ENCODE data around the gene IRF3.

The IRF3 gene

DNA sequence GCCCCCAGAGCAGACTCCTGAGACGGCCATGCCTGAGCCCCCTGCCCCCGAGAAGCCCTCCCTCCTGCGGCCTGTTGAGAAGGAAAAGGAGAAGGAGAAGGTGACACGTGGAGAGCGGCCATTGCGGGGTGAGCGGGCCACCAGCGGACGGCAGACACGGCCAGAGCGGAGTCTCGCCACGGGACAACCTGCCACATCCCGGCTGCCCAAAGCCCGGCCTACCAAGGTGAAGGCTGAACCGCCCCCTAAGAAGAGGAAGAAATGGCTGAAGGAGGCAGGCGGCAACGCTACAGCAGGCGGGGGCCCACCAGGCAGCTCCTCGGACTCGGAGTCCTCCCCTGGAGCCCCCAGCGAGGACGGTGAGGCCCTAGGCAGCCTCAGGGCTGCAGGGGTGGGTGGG is 49.8 kb downstream of the IRF3 start:
- Histone ChIP-seq H3K36me3 (ENCODE audit: insufficient read depth) (no peaks in the 10 kb centered on the region; the same call in 1 of the 2 replicates), H3K4me1 (ENCODE audit: low read depth, poor library complexity, severe bottlenecking) (no peaks in the 10 kb centered on the region), H3K9ac (no peak overlapping the region), H4K20me1 (ENCODE audit: insufficient read depth) (no peaks in the 10 kb centered on the region), H3K4me2 (no peak overlapping the region), H3K79me2 (ENCODE audit: insufficient read depth, low read depth) (no peaks in the 10 kb centered on the region), H3K27me3 (ENCODE audit: insufficient read depth, low read depth) (no peaks in the 10 kb centered on the region), H3K4me3 (IDR thresholded peaks at IDR 0.05; ENCODE audit: insufficient read depth, low read depth, low read length) (no peak overlapping the region), H3K27ac (no peak overlapping the region), H2AFZ (ENCODE audit: low read depth) (no peak overlapping the region)
- TF ChIP-seq, protein P1, sequence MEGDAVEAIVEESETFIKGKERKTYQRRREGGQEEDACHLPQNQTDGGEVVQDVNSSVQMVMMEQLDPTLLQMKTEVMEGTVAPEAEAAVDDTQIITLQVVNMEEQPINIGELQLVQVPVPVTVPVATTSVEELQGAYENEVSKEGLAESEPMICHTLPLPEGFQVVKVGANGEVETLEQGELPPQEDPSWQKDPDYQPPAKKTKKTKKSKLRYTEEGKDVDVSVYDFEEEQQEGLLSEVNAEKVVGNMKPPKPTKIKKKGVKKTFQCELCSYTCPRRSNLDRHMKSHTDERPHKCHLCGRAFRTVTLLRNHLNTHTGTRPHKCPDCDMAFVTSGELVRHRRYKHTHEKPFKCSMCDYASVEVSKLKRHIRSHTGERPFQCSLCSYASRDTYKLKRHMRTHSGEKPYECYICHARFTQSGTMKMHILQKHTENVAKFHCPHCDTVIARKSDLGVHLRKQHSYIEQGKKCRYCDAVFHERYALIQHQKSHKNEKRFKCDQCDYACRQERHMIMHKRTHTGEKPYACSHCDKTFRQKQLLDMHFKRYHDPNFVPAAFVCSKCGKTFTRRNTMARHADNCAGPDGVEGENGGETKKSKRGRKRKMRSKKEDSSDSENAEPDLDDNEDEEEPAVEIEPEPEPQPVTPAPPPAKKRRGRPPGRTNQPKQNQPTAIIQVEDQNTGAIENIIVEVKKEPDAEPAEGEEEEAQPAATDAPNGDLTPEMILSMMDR (conservative IDR thresholded peaks at IDR 0.05; ENCODE audit: low read depth, low read length): no peak

DNA sequence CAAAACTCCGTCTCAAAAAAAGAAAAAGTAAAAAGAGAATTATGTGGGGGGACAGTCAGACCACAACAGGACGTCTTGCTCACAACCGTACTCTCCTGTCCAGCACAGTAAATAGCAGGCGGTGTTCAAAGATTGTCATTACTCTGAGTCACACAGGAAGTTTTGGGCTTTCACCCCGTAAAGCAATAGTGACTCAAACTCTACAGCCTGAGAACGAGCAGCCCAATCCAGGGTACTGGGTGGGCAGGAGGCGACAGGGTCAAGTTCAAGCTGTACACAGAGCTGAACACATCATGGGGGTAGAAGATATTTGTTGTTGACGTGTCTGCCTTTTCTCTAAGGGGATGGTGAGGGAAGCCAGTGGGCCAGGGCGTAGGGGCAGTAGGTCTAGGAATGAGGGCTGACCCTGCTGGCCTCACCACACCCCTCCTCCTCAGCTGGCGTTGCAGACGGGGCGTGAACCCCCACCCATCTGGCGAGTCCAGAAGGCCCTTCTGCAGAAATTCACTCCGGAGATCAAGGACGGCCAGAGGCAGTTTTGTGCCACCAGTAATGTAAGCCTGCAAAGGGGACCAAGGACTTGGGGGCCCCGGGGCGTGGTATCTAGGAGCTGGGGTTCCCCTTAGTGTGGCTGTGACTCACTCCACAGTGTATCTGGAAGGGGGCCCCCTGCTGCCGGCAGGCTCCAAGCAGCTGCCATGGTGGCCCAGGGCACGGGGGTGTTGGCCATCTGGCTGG is 51.4 kb downstream of the IRF3 start:
- H2AFZ ChIP-seq (ENCODE audit: low read depth): no peak overlapping the region
- no peak overlapping the region for H3K9ac ChIP-seq
- TF ChIP-seq, protein P1 (conservative IDR thresholded peaks at IDR 0.05; ENCODE audit: low read depth, low read length): no peak
- no peaks in the 10 kb centered on the region; the same call in 1 of the 2 replicates for H3K36me3 ChIP-seq (ENCODE audit: insufficient read depth)
- no peaks in the 10 kb centered on the region for H3K79me2 ChIP-seq (ENCODE audit: insufficient read depth, low read depth)
- H4K20me1 ChIP-seq (ENCODE audit: insufficient read depth): no peaks in the 10 kb centered on the region
- no peaks in the 10 kb centered on the region for H3K4me1 ChIP-seq (ENCODE audit: low read depth, poor library complexity, severe bottlenecking)
- no peaks in the 10 kb centered on the region for H3K27me3 ChIP-seq (ENCODE audit: insufficient read depth, low read depth)
- H3K27ac ChIP-seq: no peak overlapping the region
- no peak overlapping the region for H3K4me3 ChIP-seq (IDR thresholded peaks at IDR 0.05; ENCODE audit: insufficient read depth, low read depth, low read length)
- no peak overlapping the region for H3K4me2 ChIP-seq

DNA sequence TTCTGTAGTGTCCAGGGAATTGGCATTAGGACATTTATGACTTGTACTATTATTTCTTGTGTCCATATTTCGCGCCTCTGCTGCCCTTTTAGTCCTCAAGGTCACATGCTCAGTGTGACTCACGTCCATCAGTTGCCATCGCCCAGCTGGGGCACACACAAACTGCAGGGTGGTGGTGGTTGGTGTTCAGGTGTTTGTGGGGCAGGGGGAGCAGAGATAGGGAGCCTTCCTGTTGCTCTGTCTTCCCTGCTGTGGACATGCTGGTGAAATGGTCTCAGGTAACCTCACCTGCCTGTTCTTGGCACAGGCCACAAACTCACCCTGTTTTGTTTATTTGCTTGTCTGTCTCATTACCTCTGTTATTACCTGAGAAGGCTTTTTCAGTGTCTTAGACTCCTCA is 52.3 kb downstream of the IRF3 start:
- Histone ChIP-seq H4K20me1 (ENCODE audit: insufficient read depth) (no peaks in the 10 kb centered on the region), H3K4me2 (no peak overlapping the region), H3K79me2 (ENCODE audit: insufficient read depth, low read depth) (no peaks in the 10 kb centered on the region), H3K4me3 (IDR thresholded peaks at IDR 0.05; ENCODE audit: insufficient read depth, low read depth, low read length) (no peak overlapping the region), H3K9ac (no peak overlapping the region), H3K4me1 (ENCODE audit: low read depth, poor library complexity, severe bottlenecking) (no peaks in the 10 kb centered on the region), H3K27me3 (ENCODE audit: insufficient read depth, low read depth) (no peaks in the 10 kb centered on the region), H3K36me3 (ENCODE audit: insufficient read depth) (no peaks in the 10 kb centered on the region; the same call in 1 of the 2 replicates), H2AFZ (ENCODE audit: low read depth) (no peak overlapping the region), H3K27ac (no peak overlapping the region)
- TF ChIP-seq, protein P1 (conservative IDR thresholded peaks at IDR 0.05; ENCODE audit: low read depth, low read length): no peak

Measured in KMS-11 (cell line).